HG02870 (cell line): ENCODE results near the gene BPHL.
"Not testable (repeated sequence)": the region's sequence is repeated elsewhere in the genome, so short reads cannot be mapped to it uniquely, and the experiment has no call there.

Source experiments
- ATAC-seq: cut with Tn5 transposase; IDR thresholded peaks from one replicate; pipeline ENCODE4 v1.9.1; 2021; ENCODE audit warnings: mild to moderate bottlenecking, moderate library complexity; ENCODE audit not compliant: unreplicated experiment

Gene BPHL

DNA sequence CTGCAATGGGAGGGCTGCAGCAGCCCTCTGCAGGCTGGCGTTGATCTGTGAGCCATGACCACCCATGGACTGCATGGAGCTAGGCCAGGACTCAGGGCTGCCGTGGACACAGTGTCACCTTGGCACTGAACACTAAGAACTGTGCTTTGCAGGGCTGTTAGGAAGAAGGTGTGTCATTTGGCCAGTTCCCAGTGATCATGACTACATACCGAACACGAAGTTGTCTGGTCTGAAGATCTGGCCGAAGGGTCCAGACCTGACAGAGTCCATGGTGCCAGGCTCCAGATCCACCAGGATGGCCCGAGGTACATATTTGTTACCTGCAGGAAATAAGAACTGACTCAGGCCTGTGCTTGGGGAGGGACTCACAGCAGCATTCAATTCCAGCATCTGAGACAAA, 36.9 kb downstream of the BPHL start:
- ATAC-seq, result not testable (repeated sequence)

DNA sequence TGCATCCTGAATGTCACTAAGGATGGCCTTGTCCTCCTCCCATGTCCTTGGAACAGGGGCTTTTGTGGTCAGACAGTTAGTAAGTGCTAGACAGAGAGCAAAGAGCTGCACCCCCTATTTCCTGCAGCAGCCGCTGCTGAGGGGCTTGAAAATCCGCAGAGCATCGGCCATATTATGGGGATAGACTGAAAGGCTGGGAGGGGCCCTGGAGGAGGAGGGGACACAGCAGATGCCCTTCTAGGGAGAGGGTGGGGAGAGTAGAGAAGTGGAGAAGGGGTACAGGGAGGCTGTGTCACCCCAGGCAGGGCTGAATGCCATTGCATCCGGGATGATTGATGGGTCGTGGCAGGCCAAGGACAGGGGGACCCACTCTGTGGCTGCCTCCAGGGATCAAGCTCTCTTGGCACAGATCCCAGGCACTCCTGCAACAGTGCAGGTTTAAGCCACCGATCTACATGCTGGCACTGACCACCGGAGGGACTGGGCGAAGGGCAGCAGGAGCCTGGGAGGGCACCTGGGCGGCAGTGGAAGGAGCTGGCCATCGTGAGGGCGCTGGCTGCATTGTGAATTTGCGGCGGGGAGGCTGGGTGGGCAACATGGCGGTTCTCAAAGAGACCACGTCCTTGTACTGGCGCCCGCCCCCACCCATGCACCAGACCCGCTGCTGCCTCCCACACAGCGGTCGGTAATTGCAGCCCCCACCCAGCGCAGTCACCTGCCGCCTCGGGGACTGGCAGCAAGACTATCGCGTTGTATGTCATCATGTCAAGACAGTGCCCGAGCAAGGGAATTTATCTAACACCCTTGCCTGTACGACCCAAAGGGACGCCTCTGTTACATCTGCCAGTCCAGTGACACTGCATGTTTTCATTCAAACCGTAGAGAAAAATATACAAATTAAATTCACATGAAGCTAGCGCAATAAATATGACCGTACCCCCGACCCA, 37.9 kb downstream of the BPHL start:
- ATAC-seq, result peak; percentile 10

- peak; percentile 63 for ATAC-seq
These were observed 38.8 kb downstream of the BPHL start, which contains the start of gene TUBB2A for GRCh38 chr6:3157131-3157933. TSS of gene TUBB2A (minus strand) at chr6:3157544. CDS start at chr6:3157463, 81 bp downstream.

DNA sequence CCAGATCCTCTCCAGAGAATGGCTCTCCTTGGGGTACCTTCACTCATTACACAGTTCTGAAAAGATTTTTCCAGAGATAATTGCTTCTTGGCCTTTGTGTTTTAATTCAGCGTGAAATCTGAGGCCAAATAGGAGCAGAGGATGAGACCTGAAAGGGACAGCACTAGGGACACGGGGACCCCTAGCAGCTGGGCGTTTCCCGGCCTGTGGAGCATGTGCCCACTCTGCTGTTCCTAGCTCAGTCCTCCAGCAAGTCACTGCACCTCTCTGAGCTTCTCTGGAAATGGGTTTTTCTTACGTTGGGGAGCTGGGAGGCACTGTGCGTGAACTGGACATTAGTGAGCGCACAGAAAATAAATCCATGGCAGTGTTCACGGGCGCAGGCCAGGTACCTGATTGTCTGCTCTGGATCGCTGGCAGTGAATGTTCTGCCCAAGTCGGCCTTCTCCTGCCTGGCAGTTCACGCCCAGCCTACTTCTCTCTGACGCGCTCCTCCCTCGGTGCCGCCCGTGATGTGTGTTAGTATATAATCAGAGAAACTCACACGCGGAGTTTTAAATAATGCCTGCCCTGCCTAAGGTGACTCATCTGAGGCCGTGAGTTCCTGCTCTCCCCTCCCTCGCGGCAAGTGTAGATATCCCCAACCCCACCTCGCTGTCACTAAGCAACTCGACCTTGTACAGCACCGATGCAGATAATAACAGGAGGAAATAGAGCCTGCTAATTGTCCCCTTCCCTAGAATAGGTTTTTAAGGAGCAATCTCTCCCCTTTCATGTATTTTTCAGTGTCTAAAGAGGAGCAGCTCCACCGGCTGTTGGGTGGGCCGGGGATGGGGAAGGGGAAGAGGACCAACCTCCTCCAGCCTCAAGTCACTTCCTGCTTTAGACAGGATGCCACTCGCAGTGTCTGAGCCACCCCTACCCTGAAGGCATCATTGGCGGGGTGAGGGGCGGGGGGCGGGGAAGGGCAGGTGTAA, 41.6 kb downstream of the BPHL start:
- no peak for ATAC-seq

DNA sequence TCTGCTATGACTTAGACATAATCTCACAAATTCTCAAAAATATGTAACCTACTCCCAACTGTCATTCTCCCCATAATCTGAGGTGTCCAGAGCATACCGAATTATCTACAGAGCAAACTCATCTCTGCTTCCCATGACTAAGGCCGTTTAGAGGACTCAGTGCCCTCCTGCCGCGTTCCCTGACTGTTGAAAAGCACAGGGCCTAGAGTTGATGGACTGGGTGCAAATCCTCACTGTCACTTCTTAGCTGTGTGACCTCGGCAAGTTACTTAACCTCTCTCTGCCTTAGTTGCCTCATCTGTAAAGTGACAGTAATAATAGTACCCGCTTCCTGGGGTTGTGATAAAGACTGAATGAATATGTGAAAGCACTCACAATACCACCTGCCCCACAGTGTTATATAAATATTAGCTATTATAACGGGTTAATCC, 43.6 kb downstream of the BPHL start:
- ATAC-seq, result no peak

DNA sequence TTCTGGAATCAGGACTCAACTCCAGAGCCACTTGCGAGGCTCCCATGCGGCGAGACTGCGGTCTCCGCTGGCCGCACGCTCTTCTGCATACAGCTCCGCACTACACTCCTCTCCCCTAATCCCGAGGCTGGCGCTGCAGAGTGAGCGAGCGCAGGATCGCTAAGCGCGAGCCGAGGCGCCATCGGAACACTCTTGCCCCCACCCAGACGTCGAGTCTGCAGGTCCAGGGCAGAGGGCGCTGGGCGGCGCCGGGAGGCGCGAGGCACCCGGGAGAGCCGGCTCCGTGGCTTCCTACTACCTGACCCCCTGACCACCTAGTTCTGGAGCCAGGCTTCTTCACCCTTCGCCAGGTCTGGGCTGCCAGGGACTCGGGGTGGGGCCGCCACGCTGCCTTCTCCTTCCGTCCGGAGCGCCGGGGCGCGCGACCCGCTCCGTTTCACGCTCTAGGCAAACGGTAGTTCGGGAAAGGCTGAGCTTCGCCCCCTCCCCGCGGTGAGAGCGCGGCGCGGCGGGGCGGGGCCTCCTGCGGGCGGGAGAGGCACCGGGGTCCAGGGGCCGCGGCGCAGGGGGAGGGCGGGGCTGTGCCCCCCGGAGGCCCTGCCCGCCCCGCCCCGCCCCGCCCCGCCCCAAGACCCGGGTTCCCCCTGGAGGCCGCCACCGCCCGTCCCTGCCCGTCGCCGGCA, 44.2 kb downstream of the BPHL start:
- peak; percentile 48 for ATAC-seq

DNA sequence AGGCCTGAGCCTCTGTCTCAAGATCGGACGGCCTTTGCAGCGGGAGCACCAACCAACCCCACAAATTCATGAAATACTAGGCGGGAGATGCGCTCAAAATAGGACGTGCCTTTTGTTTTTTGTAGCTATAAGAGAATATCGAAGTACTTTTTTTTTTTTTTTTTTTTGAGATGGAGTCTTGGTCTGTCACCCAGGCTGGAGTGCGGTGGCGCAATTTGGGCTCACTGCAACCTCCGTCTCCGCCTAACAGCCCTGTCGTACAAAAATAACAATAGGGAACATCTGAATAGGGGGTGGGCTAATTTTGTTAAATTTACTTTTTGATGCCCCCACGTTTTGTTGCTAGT, 44.7 kb downstream of the BPHL start:
- no peak for ATAC-seq

- ATAC-seq, result no peak
These were observed 45.9 kb downstream of the BPHL start for GRCh38 chr6:3164388-3164787.

DNA sequence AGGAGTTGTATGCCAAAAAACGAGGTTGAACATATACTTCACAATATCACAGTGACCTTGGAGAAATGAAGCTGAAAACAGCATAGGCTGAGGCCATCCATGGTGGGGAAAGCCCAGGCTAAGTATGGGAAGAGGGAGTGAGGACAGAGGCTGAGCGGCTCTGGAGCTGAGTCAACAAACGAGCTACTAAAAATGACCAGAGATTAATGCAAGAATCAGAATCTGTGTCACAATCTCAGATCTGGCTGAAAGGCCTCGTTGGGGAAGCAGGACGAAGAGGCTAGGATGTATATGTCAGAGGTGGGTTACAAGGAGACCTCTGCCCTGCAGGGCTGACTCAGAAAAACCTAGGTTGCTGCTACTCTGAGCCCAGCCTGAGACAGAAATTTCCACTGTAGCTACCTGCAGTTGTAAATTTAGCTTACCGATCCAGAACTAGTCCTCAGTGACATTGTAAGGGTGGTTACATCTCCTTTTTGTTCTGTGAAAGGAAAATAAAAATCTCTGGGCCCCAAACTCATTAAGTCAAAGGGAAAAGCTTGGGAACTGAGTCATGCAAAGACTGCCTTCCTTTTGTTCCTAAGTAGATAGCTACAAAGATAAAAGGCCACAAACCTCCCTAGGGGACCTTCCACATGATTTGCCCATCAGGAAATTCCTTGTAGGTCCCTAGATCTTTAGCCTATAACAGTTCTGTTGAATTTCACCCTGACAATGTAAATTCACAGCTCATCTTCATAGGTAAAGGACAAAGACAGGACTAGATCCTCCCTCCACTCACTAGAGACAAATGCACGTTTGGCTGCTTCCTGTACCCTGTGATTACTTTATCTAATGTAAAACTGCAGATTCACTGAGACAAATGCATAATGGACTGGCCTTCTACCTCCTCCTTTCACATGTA, 47.4 kb downstream of the BPHL start:
- ATAC-seq, result no peak

DNA sequence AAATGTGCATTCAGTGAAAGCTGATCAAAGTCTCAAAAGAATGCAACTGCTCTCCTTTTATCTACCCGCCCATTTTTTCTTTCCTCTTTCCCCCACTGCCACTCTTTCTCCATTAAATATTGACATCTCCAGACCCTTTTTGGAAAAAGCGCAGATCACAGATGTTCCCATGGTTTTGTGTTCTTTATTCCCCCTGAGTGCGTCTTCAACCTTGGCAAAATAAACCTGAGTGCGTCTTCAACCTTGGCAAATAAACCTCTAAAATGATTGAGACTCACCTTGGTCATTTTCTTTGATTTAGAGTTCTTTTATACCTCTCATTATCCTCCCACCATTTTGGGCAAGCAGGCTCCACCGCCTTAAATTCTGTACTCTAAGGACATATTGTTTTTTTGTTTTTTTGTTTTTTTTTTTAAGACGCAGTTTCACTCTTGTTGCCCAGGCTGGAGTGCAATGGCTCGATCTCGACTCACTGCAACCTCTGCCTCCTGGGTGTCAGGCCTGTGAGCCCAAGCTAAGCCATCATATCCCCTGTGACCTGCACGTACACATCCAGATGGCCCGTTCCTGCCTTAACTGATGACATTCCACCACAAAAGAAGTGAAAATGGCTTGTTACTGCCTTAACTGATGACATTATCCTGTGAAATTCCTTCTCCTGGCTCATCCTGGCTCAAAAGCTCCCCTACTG, 48.2 kb downstream of the BPHL start:
- ATAC-seq, result not testable (repeated sequence)

DNA sequence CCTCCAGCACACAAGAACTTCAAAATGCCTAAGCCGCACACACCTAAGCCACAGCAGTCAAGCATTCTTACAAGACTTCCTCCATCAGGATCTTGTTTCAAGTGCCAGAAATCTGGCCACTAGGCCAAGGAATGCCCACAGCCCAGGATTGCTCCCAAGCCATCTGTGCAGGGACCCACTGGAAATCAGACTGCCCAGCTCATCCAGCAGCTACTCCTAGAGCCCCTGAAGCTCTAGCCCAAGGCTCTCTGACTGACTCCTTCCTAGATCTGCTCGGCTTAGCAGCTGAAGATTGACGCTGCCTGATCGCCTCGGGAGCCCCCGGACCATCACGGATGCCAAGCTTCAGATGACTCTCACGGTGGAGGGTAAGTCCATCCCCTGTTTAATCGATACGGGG, 49.5 kb downstream of the BPHL start:
- ATAC-seq, result not testable (repeated sequence)

GRCh38 chr6:3170676-3171075, 52.2 kb downstream of the BPHL start:
- not testable (repeated sequence) for ATAC-seq

GRCh38 chr6:3171313-3172175, 53.0 kb downstream of the BPHL start:
- ATAC-seq, result not testable (repeated sequence)

GRCh38 chr6:3172789-3173188, 54.3 kb downstream of the BPHL start:
- not testable (repeated sequence) for ATAC-seq

- ATAC-seq, result not testable (repeated sequence)
These were observed 55.2 kb downstream of the BPHL start for GRCh38 chr6:3173636-3174089.

DNA sequence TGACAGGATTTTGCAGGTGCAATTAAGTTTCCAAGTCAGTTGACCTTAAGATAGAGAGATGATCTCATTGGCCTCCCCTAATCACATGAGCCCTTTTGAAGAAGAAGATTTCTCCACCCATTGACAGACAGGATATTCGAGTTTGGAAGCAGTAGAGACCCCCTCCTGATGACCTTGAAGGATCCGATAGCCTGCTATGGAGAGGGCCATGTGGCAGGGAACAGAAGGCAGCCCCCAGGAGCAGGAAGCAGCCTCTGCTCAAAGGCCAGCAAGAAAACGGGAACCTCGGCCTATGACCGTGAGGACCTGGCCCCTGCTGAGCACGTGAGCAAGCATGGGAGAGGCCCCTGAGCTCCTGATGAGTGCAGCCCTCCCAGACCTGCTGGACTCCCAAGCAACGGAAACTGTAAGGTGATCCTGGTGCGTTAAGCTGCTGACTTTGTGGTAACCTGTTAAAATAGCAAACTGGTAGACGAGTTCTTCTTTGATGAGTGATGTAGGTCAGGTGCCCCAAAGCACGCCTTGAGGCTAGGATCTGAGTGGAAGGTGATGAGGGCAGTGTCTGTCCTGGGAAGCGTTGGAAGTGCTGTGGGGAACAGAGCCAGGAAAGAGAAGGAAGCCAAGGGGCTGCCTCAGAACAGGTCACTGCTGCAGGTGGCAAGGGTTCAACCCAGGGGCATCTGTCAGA, 57.3 kb downstream of the BPHL start:
- ATAC-seq, result no peak
